ENCODE results near the gene DLX1. TPM values are rescaled to one million over a fixed set of nuclear protein-coding genes. Genes with fewer than 3 reads are reported as not detected.

DLX1 gene
- 3.0 to 3.8 TPM (median 3.5 TPM) in 5 replicates for total RNA-seq (2022; extraction: Qiagen RNA extraction; ENCODE audit: low read depth)

DNA sequence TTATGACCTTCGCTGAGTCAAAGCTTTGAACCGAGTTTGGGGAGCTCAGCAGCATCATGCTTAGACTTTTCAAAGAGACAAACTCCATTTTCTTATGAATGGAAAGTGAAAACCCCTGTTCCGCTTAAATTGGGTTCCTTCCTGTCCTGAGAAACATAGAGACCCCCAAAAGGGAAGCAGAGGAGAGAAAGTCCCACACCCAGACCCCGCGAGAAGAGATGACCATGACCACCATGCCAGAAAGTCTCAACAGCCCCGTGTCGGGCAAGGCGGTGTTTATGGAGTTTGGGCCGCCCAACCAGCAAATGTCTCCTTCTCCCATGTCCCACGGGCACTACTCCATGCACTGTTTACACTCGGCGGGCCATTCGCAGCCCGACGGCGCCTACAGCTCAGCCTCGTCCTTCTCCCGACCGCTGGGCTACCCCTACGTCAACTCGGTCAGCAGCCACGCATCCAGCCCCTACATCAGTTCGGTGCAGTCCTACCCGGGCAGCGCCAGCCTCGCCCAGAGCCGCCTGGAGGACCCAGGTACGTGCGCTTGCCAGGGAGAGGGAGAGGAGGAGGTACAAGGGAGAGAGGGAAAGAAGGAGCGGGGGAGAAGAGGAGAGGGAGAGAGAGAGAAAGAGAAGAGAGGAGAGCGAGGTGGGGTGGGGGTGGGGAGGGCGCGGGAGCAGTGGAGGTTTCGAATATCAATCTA, at the start of gene DLX1:
Gene DLX1, plus strand, starts transcription at position 48 of the 700 bp plus-strand sequence. Its CDS starts 171 bp downstream, at position 219.

DNA sequence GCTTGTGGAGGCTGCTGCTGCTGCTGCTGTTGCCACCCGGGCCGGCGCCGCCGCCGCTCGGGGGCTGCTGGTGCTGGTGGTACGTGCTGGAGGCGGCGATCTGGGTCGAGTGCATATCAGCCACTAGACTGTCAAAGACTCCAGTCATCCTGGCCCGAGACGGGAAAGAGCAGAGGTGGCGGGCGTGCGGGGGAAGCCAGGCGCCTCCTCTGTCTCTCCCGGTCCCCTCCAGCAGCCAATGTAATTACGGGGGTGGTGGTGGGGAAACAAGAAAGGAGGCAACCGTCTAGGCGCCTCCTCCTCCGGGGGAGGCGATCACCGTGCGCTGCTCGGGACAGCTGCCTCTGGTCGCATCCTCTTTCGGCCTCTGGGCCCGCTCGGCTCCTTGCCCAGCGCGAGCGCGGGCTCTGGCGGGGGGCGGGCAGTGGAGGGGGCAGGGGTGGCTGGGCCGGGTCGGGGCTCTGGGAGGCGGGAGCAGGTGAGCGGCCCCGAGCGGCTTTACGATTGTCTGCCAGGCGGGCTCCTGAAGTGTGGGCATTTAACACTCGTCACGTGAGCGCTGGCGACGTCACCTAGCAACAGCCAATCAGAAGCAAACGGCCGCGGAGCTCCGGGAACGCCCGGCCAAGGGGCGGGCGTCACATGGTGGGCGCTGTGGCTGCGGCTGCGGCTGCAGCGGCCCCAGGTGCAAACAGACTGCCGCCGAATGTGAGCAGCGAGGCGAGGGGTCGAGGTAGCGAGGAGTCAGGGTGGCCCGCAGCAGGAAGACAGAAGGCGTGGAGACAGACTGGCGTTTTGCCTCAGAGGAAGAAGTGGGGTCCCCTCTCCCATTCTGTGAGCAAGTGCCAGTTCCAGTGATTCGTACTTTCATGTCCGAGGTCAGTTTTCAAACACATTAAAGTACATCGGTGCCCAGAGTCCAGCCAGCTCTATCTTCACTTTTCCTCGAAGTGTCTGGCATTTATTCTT, 17.4 kb downstream of the DLX1 start, which contains the start of gene DLX2:
Gene DLX2, minus strand, starts transcription at position 510 of the 969 bp plus-strand sequence. Its CDS starts 362 bp downstream, at position 148.

Other genes with a start within 250 kb of the DLX1 start
- 13.6 to 16.7 TPM (median 14.3 TPM) in 5 replicates for gene SLC25A12, start 191.3 kb upstream of the DLX1 start, total RNA-seq (2022; extraction: Qiagen RNA extraction; ENCODE audit: low read depth)
- 67.6 to 87.4 TPM (median 72.2 TPM) in 5 replicates for gene HAT1, start 163.0 kb upstream of the DLX1 start, total RNA-seq (2022; extraction: Qiagen RNA extraction; ENCODE audit: low read depth)
- 2.9 to 5.9 TPM (median 3.6 TPM) in 5 replicates for gene METAP1D, start 85.6 kb upstream of the DLX1 start, total RNA-seq (2022; extraction: Qiagen RNA extraction; ENCODE audit: low read depth)
- gene DLX2, start 17.4 kb downstream of the DLX1 start, total RNA-seq (2022; extraction: Qiagen RNA extraction; ENCODE audit: low read depth), result 0.43 to 0.99 TPM (median 0.60 TPM) in 5 replicates

Measured in A549 treated with CpdA at 1 μM for 4 hours (cell line).